RWPE2 (cell line): Measurements from ENCODE around the gene NAPSA.

Source experiments
- ATAC-seq: fragments of 200-7000 bp; cut with Tn5 transposase; 3 replicates; pipeline ENCODE4 v1.9.1; 2021; ENCODE audit warnings: low read depth
- DNase-seq: peaks from one replicate; pipeline ENCODE4 v3.0.0-alpha.2; 2020; ENCODE audit warnings: low spot score
- H3K27ac ChIP-seq: fragments of 450-650 bp; 2 replicates; pipeline ENCODE4 v1.5.1; 2017; ENCODE audit warnings: mild to moderate bottlenecking; ENCODE audit not compliant: poor library complexity, severe bottlenecking
- H3K27me3 ChIP-seq: fragments of 250-450 bp; sonication (Bioruptor Pico); 2 replicates; pipeline ENCODE4 v1.5.1; 2021; ENCODE audit warnings: mild to moderate bottlenecking, moderate library complexity; ENCODE audit not compliant: insufficient read depth, poor library complexity, severe bottlenecking
- H3K36me3 ChIP-seq: fragments of 250-450 bp; sonication (Bioruptor Pico); 2 replicates; pipeline ENCODE4 v1.5.1; 2020; ENCODE audit warnings: low read depth, mild to moderate bottlenecking, moderate library complexity
- H3K4me1 ChIP-seq: fragments of 250-450 bp; sonication (Bioruptor Pico); 2 replicates; pipeline ENCODE4 v1.5.1; 2021; ENCODE audit warnings: mild to moderate bottlenecking, moderate library complexity; ENCODE audit not compliant: insufficient read depth, poor library complexity, severe bottlenecking
- H3K4me3 ChIP-seq: fragments of 250-450 bp; sonication (Bioruptor Pico); 2 replicates; pipeline ENCODE4 v1.5.1; 2021; ENCODE audit warnings: mild to moderate bottlenecking, moderate library complexity; ENCODE audit not compliant: severe bottlenecking
- H3K9me3 ChIP-seq: fragments of 250-450 bp; sonication (Bioruptor Pico); 2 replicates; pipeline ENCODE4 v1.5.1; 2021; ENCODE audit warnings: mild to moderate bottlenecking, moderate library complexity; ENCODE audit not compliant: severe bottlenecking
- CTCF ChIP-seq: fragments of 450-650 bp; IDR thresholded peaks from one replicate; pipeline ENCODE4 v1.5.1; 2017; ENCODE audit warnings: mild to moderate bottlenecking, moderate library complexity; ENCODE audit not compliant: poor library complexity, severe bottlenecking

Gene NAPSA

DNA sequence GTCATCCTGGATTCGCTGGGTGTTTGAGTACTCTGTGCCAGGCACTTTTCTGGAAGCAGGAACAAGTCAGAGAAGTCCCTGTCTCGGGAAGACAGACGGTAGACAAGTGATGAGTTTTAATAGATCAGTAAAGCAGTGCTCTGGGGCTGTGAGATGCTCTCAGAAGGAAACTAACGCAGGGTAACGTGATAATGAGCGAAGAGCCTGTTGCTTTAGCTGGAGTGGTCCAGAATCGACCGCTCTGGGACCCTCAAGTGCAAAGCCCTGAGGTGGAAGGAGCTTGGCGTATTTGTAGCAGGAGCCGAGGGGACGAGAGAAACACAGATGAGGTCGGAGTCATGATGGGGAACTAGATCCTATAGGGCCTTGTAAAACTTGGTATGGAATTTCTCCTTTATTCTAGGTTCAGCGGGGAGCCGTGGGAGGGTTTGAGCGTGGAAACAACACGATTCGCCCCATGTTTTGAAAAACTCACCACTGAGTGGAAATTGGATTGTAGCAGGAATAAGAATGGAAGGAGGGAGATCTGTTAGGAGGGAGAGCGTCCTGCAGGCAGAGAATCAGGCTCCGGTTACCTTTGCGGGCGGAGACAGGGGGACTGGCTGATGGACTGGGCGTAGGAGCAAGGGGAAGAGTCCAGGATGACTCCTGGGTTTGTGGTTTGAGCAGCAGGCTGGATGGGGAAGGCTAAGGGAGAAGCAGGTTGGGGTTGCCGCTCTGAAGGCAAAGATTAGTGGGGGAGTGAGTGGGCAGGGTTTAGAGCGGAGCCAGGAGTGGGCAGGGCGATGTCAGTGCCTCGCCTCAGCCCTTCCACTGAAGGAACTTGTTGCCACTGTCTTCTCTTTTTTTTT is 19.5 kb upstream of the NAPSA start:
- no peak for DNase-seq
- Histone ChIP-seq H3K4me3 (peak overlapping the region; percentile 61), H3K27ac (peak overlapping the region; percentile 47), H3K36me3 (peaks cover 31% of the 10 kb centered on the region), H3K4me1 (no peaks in the 10 kb centered on the region), H3K27me3 (no peaks in the 10 kb centered on the region), H3K9me3 (no peaks in the 10 kb centered on the region)
- no peak for TF ChIP-seq CTCF
- ATAC-seq = peak; percentile 4; the same call in 2 of the 3 replicates

DNA sequence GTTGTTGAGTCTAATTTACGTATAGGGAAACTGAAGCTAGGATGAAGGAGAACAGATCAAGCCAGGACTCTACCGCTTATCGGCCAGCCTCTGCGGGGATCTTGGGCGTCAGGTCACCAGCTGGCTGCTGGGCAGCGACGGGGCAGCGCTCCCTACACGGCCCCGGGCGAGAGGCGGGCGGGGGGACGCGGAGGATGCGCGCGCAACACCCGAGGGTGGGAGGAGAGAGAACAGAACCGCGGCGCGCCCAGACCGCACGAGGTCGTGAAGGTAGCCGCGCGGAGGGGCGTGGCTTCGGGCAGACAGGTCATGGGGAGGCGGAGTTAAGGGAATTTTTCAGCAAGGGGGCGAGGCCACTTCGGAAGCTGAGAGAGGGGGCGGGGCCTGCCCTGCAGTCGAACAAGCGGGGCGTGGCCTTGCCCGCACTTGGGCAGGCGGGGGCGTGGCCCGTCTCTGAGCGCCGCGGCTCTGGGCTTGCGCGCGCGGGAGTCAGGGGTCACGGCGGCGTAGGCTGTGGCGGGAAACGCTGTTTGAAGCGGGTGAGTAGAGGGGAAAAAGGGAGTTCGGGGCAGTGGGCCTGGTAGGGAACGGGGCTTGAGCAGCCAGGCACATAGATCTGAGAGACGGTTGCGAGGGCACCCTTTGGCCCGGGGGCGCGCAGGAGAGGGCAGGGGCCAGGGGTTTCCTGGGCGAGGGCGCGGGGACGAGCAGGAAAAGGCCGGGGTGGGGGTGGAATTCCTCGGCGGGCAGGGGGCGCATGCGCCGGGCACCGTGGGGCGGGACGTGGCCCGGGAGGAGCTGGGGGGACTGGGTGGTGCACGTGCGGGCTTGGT is 18.6 kb upstream of the NAPSA start, which contains the start of gene POLD1:
TSS of gene POLD1 (plus strand) at position 496 of the 833 bp plus-strand sequence. CDS start 14,505 bp downstream, outside the sequence.
- ATAC-seq (peak; percentile 80), DNase-seq (peak; percentile 97)
- no peak for TF ChIP-seq CTCF
- Histone ChIP-seq H3K9me3 (no peaks in the 10 kb centered on the region), H3K27me3 (no peaks in the 10 kb centered on the region), H3K36me3 (peaks cover 36% of the 10 kb centered on the region), H3K27ac (peak within 1 kb of the TSS; percentile 47), H3K4me1 (no peaks in the 10 kb centered on the region), H3K4me3 (peak within 1 kb of the TSS; percentile 61)

GRCh38 chr19:50383001-50383851 is 17.8 kb upstream of the NAPSA start:
- H3K27ac ChIP-seq = peak overlapping the region; percentile 47
- no peaks in the 10 kb centered on the region for H3K9me3 ChIP-seq
- peak overlapping the region; percentile 61 for H3K4me3 ChIP-seq
- no peaks in the 10 kb centered on the region for H3K4me1 ChIP-seq
- peaks cover 39% of the 10 kb centered on the region for H3K36me3 ChIP-seq
- no peaks in the 10 kb centered on the region for H3K27me3 ChIP-seq
- no peak for TF ChIP-seq CTCF
- DNase-seq (no peak), ATAC-seq (no peak; the same call in 1 of the 3 replicates)

DNA sequence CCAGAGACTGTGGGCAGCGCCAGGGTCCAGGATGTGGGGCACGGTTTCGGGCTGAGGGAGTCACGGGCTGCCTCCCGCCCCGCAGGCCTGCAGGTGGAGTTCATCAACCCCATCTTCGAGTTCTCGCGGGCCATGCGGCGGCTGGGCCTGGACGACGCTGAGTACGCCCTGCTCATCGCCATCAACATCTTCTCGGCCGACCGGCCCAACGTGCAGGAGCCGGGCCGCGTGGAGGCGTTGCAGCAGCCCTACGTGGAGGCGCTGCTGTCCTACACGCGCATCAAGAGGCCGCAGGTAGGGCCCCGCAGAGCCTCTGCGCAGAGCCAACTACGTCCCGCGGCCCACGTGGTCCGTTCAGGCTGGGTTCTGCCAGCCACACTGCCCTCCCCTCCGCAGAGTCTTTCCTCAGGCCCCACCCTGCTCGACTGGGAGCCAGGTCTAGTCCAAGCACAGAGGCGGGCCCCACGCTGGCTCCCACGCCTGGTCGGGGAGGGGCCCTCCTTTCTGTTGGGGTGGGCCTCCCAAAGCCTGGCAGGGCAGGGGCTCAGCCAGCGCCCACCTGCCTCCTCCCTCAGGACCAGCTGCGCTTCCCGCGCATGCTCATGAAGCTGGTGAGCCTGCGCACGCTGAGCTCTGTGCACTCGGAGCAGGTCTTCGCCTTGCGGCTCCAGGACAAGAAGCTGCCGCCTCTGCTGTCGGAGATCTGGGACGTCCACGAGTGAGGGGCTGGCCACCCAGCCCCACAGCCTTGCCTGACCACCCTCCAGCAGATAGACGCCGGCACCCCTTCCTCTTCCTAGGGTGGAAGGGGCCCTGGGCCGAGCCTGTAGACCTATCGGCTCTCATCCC is 16.7 kb upstream of the NAPSA start:
- no peak for TF ChIP-seq CTCF
- Histone ChIP-seq H3K27ac (no peak overlapping the region), H3K4me1 (no peaks in the 10 kb centered on the region), H3K36me3 (peaks cover 37% of the 10 kb centered on the region), H3K9me3 (no peaks in the 10 kb centered on the region), H3K27me3 (no peaks in the 10 kb centered on the region), H3K4me3 (no peak overlapping the region)
- ATAC-seq (no peak), DNase-seq (no peak)
